Measurements from ENCODE around the gene MRPL4.
"Not testable (repeated sequence)": the region's sequence is repeated elsewhere in the genome, so short reads cannot be mapped to it uniquely, and the experiment has no call there.

Gene MRPL4

DNA sequence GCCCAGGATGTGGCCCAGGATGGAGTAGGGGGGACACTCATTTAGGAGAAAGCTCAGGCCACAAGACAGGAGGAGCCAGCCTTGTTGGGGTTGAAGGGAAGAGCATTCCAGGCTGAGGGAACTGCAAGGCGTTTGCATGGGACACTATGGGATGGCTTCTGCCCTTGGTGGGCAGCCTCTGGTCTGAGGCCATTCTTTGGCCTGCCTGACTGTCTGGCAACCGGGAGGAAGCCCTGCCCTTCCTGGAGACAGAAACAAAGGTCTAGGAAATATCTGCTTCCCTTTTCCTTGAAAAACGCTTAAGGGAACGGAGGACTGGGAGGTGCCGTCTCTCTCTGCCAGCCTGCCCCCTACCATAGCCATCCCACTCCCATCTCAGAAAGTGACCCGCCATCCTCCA is 16.1 kb downstream of the MRPL4 start:
- DNase-seq = no peak

DNA sequence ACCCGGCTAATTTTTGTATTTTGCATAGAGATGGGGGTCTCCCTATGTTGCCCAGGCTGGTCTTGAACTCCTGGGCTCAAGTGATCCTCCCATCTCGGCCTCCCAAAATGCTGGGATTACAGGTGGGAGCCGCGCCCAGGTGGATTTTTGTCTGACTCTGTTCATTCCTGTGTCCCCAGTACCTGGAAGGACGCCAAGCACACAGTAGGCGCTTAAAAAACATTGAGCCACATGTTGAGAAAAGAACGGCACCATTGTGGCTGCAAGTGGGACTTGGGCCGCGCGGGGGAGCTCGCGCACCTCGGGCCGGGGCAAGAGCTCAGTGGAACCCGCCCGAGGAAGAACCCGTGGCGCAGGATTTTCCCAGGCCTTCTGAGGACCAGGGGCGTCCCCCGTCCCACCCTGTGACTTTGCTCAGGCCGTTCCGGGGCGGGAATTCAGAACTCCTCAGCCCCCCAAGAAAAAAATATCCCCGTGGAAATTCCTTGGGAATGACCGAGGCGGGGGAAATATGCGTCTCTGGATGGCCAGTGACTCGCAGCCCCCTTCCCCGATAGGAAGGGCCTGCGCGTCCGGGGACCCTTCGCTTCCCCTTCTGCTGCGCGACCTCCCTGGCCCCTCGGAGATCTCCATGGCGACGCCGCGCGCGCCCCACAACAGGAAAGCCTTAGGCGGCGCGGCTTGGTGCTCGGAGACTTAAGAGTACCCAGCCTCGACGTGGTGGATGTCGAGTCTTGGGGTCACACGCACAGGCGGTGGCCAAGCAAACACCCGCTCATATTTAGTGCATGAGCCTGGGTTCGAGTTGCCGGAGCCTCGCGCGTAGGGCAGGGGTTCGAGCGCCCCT is 17.5 kb downstream of the MRPL4 start:
- DNase-seq = peak; percentile 94 to 96

DNA sequence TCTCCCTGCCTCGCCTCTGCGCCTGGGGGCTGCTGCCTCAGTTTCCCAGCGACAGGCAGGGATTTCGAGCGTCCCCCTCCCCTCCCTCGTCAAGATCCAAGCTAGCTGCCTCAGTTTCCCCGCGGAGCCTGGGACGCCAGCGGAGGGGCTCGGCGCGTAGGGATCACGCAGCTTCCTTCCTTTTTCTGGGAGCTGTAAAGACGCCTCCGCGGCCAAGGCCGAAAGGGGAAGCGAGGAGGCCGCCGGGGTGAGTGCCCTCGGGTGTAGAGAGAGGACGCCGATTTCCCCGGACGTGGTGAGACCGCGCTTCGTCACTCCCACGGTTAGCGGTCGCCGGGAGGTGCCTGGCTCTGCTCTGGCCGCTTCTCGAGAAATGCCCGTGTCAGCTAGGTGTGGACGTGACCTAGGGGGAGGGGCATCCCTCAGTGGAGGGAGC is 18.2 kb downstream of the MRPL4 start:
- DNase-seq = peak; percentile 84 to 89

DNA sequence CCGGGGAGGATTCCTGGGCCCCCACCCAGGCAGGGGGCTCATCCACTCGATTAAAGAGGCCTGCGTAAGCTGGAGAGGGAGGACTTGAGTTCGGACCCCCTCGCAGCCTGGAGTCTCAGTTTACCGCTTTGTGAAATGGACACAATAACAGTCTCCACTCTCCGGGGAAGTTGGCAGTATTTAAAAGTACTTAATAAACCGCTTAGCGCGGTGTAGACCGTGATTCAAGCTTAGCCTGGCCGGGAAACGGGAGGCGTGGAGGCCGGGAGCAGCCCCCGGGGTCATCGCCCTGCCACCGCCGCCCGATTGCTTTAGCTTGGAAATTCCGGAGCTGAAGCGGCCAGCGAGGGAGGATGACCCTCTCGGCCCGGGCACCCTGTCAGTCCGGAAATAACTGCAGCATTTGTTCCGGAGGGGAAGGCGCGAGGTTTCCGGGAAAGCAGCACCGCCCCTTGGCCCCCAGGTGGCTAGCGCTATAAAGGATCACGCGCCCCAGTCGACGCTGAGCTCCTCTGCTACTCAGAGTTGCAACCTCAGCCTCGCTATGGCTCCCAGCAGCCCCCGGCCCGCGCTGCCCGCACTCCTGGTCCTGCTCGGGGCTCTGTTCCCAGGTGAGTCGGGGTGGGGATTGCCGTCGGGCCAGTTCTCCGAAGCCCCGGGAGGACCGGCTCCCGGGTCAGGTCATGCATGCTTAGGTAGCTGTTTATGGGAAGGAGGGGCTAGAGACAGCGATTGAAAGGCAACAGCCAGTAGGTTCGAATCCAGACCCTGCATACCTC is 18.8 kb downstream of the MRPL4 start, which contains the start of gene ICAM1:
Gene ICAM1 (plus strand): TSS at position 505 of the 779 bp plus-strand sequence. CDS start 40 bp downstream, at position 545.
- peak; percentile 82 to 87 for DNase-seq

DNA sequence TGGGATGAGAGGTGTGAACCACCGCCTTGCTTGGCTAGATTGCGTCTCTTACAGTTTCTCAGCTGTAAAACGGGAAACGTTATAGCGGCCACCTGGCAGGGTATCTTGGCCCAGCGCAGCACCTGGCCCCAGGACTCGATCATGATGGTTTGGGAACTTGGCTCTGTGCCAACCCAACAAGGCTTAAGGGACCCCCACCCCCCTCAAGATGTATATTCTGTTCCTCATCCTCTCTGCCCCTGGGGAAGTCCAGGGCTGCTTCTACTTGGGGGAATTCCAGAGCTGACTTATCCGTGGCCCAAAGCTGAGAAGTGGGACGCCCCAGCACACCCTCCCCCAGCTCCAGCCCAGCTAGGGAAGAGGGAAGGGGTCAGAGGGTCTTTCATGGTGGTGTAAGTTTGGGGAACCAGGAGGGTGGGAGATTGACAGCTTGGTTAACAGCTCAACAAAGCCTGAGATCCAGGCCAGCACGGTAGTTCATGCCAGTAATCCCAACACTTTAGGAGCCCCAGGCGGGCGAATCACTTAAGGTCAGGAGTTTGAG is 19.6 kb downstream of the MRPL4 start:
- DNase-seq = peak; percentile 36 to 56

DNA sequence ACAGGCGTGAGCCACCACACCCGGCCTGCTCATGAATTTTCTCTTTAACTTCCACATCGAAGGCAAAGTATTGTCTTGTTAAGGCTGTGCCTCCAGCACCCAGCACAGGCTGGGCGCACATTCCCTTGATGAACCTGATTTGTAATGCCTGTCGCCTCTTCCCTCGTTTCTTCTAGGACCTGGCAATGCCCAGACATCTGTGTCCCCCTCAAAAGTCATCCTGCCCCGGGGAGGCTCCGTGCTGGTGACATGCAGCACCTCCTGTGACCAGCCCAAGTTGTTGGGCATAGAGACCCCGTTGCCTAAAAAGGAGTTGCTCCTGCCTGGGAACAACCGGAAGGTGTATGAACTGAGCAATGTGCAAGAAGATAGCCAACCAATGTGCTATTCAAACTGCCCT is 22.6 kb downstream of the MRPL4 start:
- no peak for DNase-seq

DNA sequence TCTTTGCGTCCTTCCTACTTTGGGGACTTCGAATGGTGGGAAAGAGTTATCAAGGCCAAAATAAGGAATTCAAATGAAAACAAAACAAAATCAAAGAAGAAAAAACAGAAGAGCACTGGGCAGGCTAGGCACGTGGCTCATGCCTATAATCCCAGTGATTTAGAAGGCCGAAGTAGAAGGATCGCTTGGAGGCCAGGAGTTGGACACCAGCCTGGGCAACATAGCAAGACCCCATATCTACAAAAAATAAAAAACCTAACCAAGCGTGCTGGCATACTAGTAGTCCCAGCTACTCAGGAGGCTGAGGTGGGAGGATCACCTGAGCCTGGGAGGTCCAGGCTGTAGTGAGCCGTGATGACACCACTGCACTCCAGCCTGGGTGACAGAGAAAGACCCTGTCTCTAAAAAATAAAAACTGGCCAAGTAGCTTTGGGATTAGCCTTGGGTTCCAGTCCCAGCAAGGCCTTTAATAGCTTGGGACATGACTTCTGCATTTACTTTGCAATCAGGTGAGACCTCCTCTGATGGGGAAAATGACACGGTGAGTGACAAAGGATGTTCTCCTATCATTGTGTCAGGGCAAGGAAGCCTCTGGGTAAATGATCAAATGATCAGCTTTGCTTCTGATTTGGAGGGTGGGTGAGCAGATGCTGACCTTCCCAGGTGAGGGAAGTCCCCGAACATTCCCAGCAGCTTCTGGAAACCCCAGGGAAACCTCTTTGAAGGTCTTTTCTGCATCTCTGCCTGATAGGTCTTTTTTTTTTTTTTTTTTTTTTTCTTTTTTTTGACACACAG is 26.0 kb downstream of the MRPL4 start:
- DNase-seq = no peak

DNA sequence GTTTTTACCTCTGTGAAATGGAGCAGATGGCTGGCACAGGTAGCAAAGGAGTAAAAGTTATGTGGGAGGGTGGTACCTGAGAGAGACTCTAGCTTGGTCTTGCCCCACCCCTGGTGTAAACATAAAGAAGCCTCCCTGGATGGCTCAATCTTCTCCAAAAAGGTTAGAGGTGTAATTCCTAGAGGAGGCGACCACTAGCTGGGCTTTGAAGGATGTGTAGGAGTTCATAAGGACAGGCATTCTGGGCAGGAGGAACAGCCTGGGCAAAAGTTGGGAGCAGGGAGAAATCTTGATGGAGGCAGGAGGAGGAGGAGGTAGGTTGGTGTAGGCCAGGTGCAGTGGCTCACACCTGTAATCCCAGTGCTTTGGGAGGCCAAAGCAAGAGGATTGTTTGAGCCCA is 26.9 kb downstream of the MRPL4 start:
- DNase-seq = no peak

DNA sequence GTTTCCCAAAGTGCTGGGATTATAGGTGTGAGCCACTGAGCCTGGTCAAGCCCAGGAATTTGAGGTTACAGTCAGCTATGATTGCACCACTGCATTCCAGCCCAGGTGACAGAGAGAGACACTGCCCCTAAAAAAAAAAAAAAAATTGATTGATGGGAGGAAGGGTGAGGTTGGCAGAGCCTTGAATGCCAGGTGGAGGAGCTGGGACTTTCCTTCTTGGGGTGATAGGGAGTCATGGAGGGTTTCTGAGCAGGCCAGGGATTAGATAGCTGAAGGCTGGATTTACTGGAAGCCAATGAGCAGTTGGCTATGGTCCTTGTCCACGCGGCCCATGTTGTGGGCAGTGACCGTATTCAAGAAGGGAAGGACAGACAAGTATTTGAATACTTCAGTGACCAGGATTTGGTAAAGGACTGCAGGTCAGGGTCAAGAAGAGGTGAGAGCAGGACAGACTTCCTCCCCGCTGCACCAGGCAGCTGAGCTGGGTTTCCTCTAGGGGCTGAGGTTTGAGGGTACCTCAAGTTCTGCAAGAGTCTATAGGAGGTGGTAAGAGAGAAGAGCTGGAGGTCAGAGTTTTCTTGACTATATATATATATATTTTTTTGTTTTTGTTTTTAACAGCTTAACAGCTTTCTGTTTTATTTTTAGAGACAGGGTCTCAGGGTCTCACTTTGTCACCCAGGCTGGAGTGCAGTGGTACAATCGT is 27.9 kb downstream of the MRPL4 start:
- no peak for DNase-seq

DNA sequence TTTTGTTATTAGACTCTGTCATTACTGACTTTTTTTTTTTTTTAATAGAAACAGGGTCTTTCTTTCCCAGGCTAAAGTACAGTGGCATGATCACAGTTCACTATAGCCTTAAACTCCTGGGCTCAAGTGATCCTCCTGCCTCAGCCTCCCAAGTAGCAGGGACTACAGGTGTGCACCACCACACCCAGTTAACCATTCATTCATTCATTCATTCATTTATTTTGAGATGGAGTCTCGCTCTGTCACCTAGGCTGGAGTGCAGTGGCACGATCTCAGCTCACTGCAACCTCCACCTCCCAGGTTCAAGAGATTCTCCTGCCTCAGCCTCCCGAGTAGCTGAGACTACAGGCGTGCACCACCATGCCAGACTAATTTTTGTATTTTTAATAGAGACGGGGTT is 30.0 kb downstream of the MRPL4 start:
- DNase-seq = not testable (repeated sequence)

DNA sequence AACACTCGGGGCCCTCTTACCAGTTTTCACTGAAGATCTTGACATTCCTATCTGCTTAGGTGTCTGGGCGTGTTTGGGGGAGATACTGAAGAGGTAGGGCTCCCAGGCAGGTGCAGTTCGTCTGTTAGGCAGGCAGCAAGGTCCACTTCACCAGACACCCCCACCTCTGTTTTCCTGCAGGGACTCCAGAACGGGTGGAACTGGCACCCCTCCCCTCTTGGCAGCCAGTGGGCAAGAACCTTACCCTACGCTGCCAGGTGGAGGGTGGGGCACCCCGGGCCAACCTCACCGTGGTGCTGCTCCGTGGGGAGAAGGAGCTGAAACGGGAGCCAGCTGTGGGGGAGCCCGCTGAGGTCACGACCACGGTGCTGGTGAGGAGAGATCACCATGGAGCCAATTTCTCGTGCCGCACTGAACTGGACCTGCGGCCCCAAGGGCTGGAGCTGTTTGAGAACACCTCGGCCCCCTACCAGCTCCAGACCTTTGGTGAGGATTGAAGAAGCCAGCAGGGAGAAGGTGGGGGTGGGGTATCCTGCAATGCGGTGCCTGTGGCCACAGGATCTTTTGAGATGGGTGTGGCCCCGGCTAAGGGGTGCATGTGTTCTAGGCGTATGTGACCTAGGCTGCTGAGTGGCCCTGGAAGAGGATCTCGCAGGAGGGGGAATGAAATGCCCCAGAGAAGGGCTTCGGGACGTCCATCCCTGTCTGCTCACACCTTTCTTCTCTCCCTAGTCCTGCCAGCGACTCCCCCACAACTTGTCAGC is 31.5 kb downstream of the MRPL4 start:
- DNase-seq = no peak

DNA sequence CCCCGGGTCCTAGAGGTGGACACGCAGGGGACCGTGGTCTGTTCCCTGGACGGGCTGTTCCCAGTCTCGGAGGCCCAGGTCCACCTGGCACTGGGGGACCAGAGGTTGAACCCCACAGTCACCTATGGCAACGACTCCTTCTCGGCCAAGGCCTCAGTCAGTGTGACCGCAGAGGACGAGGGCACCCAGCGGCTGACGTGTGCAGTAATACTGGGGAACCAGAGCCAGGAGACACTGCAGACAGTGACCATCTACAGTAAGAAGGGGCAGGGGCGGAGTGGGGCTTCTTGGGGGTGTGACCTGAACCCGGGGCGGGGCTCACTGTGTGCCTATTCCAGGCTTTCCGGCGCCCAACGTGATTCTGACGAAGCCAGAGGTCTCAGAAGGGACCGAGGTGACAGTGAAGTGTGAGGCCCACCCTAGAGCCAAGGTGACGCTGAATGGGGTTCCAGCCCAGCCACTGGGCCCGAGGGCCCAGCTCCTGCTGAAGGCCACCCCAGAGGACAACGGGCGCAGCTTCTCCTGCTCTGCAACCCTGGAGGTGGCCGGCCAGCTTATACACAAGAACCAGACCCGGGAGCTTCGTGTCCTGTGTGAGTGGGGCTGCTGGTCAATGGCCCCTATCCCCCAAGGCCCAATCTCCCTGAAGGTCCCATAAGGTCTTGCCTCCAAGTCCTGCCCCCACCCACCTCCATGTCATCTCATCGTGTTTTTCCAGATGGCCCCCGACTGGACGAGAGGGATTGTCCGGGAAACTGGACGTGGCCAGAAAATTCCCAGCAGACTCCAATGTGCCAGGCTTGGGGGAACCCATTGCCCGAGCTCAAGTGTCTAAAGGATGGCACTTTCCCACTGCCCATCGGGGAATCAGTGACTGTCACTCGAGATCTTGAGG is 32.3 kb downstream of the MRPL4 start:
- DNase-seq = no peak

DNA sequence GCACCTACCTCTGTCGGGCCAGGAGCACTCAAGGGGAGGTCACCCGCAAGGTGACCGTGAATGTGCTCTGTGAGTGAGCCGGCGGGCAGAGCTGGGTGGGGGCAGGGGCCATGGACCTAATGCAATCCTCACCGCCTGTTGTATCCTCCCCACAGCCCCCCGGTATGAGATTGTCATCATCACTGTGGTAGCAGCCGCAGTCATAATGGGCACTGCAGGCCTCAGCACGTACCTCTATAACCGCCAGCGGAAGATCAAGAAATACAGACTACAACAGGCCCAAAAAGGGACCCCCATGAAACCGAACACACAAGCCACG is 32.9 kb downstream of the MRPL4 start:
- no peak for DNase-seq

DNA sequence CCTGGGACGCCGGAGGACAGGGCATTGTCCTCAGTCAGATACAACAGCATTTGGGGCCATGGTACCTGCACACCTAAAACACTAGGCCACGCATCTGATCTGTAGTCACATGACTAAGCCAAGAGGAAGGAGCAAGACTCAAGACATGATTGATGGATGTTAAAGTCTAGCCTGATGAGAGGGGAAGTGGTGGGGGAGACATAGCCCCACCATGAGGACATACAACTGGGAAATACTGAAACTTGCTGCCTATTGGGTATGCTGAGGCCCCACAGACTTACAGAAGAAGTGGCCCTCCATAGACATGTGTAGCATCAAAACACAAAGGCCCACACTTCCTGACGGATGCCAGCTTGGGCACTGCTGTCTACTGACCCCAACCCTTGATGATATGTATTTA is 33.4 kb downstream of the MRPL4 start:
- no peak for DNase-seq

DNA sequence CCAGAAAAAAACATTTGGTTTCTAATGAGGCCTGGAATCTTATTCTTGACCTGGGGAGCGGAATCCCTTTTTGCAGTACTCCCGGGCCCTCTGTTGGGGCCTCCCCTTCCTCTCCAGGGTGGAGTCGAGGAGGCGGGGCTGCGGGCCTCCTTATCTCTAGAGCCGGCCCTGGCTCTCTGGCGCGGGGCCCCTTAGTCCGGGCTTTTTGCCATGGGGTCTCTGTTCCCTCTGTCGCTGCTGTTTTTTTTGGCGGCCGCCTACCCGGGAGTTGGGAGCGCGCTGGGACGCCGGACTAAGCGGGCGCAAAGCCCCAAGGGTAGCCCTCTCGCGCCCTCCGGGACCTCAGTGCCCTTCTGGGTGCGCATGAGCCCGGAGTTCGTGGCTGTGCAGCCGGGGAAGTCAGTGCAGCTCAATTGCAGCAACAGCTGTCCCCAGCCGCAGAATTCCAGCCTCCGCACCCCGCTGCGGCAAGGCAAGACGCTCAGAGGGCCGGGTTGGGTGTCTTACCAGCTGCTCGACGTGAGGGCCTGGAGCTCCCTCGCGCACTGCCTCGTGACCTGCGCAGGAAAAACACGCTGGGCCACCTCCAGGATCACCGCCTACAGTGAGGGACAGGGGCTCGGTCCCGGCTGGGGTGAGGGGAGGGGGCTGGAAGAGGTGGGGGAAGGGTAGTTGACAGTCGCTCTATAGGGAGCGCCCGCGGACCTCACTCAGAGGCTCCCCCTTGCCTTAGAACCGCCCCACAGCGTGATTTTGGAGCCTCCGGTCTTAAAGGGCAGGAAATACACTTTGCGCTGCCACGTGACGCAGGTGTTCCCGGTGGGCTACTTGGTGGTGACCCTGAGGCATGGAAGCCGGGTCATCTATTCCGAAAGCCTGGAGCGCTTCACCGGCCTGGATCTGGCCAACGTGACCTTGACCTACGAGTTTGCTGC is 35.1 kb downstream of the MRPL4 start, which contains the start of gene ICAM4:
Gene ICAM4 (plus strand): TSS at position 153 of the 935 bp plus-strand sequence. CDS start 58 bp downstream, at position 211.
- peak; percentile 58 to 63 for DNase-seq

DNA sequence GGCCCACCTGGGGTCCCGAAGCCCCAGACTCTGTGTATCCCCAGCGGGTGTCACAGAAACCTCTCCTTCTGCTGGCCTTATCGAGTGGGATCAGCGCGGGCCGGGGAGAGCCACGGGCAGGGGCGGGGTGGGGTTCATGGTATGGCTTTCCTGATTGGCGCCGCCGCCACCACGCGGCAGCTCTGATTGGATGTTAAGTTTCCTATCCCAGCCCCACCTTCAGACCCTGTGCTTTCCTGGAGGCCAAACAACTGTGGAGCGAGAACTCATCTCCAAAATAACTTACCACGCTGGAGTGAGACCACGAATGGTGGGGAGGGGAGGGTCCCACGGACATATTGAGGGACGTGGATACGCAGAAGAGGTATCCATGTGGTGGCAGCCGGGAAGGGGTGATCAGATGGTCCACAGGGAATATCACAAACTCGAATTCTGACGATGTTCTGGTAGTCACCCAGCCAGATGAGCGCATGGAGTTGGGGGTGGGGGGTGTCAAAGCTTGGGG is 36.7 kb downstream of the MRPL4 start:
- peak; percentile 55 to 63 for DNase-seq

DNA sequence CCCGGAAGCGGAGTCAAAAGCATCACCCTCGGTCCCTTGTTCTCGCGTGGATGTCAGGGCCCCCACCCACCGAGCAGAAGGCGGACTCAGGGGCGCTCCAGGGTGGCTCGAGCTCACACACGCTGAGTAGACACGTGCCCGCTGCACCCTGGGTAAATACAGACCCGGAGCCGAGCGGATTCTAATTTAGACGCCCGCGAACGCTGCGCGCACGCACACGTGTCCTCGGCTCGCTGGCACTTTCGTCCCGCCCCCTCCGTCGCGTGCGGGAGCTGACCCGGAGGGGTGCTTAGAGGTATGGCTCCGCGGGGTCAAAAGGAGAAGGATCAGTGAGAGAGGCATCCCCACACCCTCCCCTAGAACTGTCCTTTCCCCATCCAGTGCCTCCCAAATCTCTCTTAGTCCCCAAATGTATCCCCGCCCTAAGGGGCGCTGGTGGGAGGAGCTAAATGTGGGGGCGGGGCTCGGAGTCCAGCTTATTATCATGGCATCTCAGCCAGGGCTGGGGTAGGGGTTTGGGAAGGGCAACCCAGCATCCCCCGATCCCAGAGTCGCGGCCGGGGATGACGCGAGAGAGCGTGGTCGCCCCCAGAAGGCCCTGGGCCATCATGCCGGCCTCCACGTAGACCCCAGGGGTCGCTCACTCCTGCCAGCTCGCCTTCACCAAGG is 37.3 kb downstream of the MRPL4 start:
- DNase-seq = peak; percentile 70 to 76

DNA sequence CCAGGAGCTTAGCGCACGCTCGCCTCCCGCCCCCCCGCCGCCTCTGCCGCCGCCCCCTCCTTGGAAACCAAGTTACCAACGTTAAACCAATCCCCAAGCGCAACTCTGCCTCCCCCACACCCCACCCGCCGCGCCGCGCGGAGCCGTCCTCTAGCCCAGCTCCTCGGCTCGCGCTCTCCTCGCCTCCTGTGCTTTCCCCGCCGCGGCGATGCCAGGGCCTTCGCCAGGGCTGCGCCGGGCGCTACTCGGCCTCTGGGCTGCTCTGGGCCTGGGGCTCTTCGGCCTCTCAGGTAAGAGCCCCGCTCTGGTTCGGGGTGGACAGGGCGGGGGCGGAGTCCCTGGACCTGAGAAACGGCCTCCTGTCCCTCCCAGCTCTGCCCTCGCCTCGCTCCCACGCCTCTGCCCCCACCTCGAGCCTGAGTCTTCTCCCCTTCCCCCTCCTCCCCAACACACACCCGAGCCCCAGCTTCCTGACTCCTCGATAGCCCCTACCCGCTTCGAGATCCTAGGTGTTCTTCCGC is 37.9 kb downstream of the MRPL4 start, which contains the start of gene ICAM5:
Gene ICAM5 (plus strand): TSS at position 117 of the 521 bp plus-strand sequence. CDS start 92 bp downstream, at position 209.
- peak; percentile 50 to 52 for DNase-seq

All from activated CD4-positive, alpha-beta T cell treated with anti-CD3 and anti-CD28 coated beads, Interleukin-2, amount 50 U/mL, for 48 hours (primary cell).